Measurements from ENCODE around the gene SULT1A4. TPM values are rescaled to one million over a fixed set of nuclear protein-coding genes. Genes with fewer than 3 reads are reported as not detected.

SULT1A4 gene
- total RNA-seq, 2 donors from 2014 or later = 2.6 to 5.2 TPM

Other genes with a start within 250 kb of the SULT1A4 start
- gene NPIPB11, start 53.2 kb upstream of the SULT1A4 start, total RNA-seq = 1 to 10 TPM; 2.3 to 4.7 TPM
- gene BOLA2, start 5.6 kb upstream of the SULT1A4 start, total RNA-seq = 10 to 100 TPM; 14.3 to 25.5 TPM
- gene SLX1B, start 5.4 kb upstream of the SULT1A4 start, total RNA-seq = 10 to 100 TPM; 73.8 to 96.1 TPM
- 10 to 100 TPM; 80.4 to 93.3 TPM for gene NPIPB12, start 46.5 kb downstream of the SULT1A4 start, total RNA-seq
- 100 to 1,000 TPM in 1 of 2 donors, 10 to 100 TPM in 1; 83.4 to 145 TPM for gene SPN, start 203.3 kb downstream of the SULT1A4 start, total RNA-seq
- gene QPRT, start 219.3 kb downstream of the SULT1A4 start, total RNA-seq = 10 to 100 TPM; 10.1 to 14.5 TPM

Data from activated naive CD4-positive, alpha-beta T cell treated with anti-CD3 and anti-CD28 coated beads, Interleukin-2, amount 50 U/mL, for 72 hours (primary cell).